H1 (cell line): Measurements from ENCODE around the gene PARD6B. TPM values are rescaled to one million over a fixed set of nuclear protein-coding genes. Genes with fewer than 3 reads are reported as not detected.

Experiments
- CTCF ChIA-PET: fragments of 300-600 bp; sonication (Branson Sonifier 250); formaldehyde crosslinking; loops from one replicate; lab custom pipeline; 2021; ENCODE audit not compliant: partially characterized antibody; lab: Charles Lee
- POLR2A ChIA-PET: fragments of 300-600 bp; sonication (Branson Sonifier 250); formaldehyde crosslinking; loops from one replicate; lab custom pipeline; 2021; ENCODE audit warnings: inconsistent platforms; ENCODE audit not compliant: partially characterized antibody; lab: Charles Lee
- DNase-seq, 2 experiments: peaks; one replicate each; pipeline versions ENCODE4 v3.0.0 to v3.0.0-alpha.2; 2010 to 2022; ENCODE audit warnings: low spot score in 2 of 2, low read depth in 1 of 2, mixed read lengths in 1 of 2
- FAIRE-seq: peaks from 2 replicates; lab custom pipeline; 2011; peaks lifted over from hg19 to GRCh38; lab: Jason Lieb, UNC
- H2AFZ ChIP-seq: 2 replicates; pipeline ENCODE4 v1.8.1; 2012; ENCODE audit warnings: low read length, inconsistent platforms
- H2AK5ac ChIP-seq: 2 replicates; pipeline ENCODE4 v1.6.1; 2013; ENCODE audit warnings: low read depth, low read length
- H2BK120ac ChIP-seq: replicated peaks from 2 replicates; pipeline ENCODE3; 2013; ENCODE audit warnings: low read depth, low read length, inconsistent platforms
- H2BK12ac ChIP-seq: 2 replicates; pipeline ENCODE4 v1.6.1; 2013; ENCODE audit warnings: low read depth, low read length
- H2BK15ac ChIP-seq: 2 replicates; pipeline ENCODE4 v1.6.1; 2013; ENCODE audit warnings: low read length
- H2BK20ac ChIP-seq: 2 replicates; pipeline ENCODE4 v1.6.1; 2013; ENCODE audit warnings: low read length
- H2BK5ac ChIP-seq: 2 replicates; pipeline ENCODE4 v1.6.1; 2013; ENCODE audit warnings: low read depth, low read length
- H3K14ac ChIP-seq: 2 replicates; pipeline ENCODE4 v1.6.1; 2013; ENCODE audit warnings: inconsistent platforms; ENCODE audit not compliant: insufficient read length
- H3K18ac ChIP-seq: 2 replicates; pipeline ENCODE4 v1.6.1; 2013; ENCODE audit warnings: low read length; ENCODE audit errors: extremely low read depth
- H3K23ac ChIP-seq: 2 replicates; pipeline ENCODE4 v1.6.1; 2013; ENCODE audit warnings: inconsistent platforms; ENCODE audit not compliant: insufficient read length
- H3K23me2 ChIP-seq: 2 replicates; pipeline ENCODE4 v1.6.1; 2013; ENCODE audit warnings: low read depth, low read length
- H3K27ac ChIP-seq: 2 replicates; pipeline ENCODE4 v1.6.1; 2011; ENCODE audit warnings: low read depth, low read length, inconsistent platforms
- H3K27me3 ChIP-seq, 4 experiments: replicated peaks in 1 of 4; 1 replicate in 1 of 4; 2 replicates in 3 of 4; pipeline versions ENCODE4 v1.6.1 to v1.8.1; 2011 to 2013; ENCODE audit warnings: low read length in 3 of 4, mild to moderate bottlenecking in 3 of 4, inconsistent platforms in 2 of 4, mixed read lengths in 2 of 4, moderate library complexity in 1 of 4; ENCODE audit not compliant: control insufficient read depth in 3 of 4, insufficient read depth in 3 of 4; ENCODE audit errors: extremely low read depth in 1 of 4
- H3K36me3 ChIP-seq, 4 experiments: 2 replicates each; pipeline versions ENCODE4 v1.6.1 to v1.8.1; 2011 to 2013; ENCODE audit warnings: mild to moderate bottlenecking in 4 of 4, low read length in 3 of 4, moderate library complexity in 2 of 4, control low read depth in 1 of 4, inconsistent platforms in 1 of 4; ENCODE audit not compliant: insufficient read depth in 4 of 4, control insufficient read depth in 2 of 4
- H3K4ac ChIP-seq: replicated peaks from 2 replicates; pipeline ENCODE3; 2013; ENCODE audit warnings: low read length, low read depth, mixed read lengths, inconsistent platforms; ENCODE audit not compliant: insufficient read length
- H3K4me1 ChIP-seq, 4 experiments: replicated peaks in 1 of 4; 1 replicate in 1 of 4; 2 replicates in 3 of 4; pipeline versions ENCODE4 v1.6.1 to v1.8.1; 2011 to 2013; ENCODE audit warnings: low read length in 3 of 4, inconsistent platforms in 2 of 4, mixed read lengths in 1 of 4; ENCODE audit not compliant: insufficient read depth in 4 of 4, control insufficient read depth in 3 of 4
- H3K4me2 ChIP-seq, 2 experiments: 2 replicates each; pipeline versions ENCODE4 v1.6.1 to v1.8.1; 2011 to 2013; ENCODE audit warnings: low read depth in 2 of 2, low read length in 2 of 2, control low read depth in 1 of 2, inconsistent platforms in 1 of 2, mild to moderate bottlenecking in 1 of 2; ENCODE audit not compliant: insufficient read depth in 1 of 2
- H3K4me3 ChIP-seq, 4 experiments: fragments of 200-600, 300-600 bp in 1 of 4; sonication (generic), shearing (Covaris generic), sonication (Bioruptor Twin) in 1 of 4; 2 replicates each; pipeline versions ENCODE4 v1.5.1 to v1.8.1; 2011 to 2016; ENCODE audit warnings: low read length in 4 of 4, low read depth in 3 of 4, control low read depth in 2 of 4, inconsistent platforms in 2 of 4, mild to moderate bottlenecking in 2 of 4, mixed read lengths in 1 of 4, moderate library complexity in 1 of 4; ENCODE audit not compliant: insufficient read depth in 2 of 4; ENCODE audit errors: extremely low read depth in 1 of 4
- H3K56ac ChIP-seq: replicated peaks from 2 replicates; pipeline ENCODE3; 2013; ENCODE audit warnings: low read depth, mild to moderate bottlenecking, mixed read lengths, low read length, inconsistent platforms; ENCODE audit not compliant: insufficient read length
- H3K79me1 ChIP-seq: 2 replicates; pipeline ENCODE4 v1.6.1; 2013; ENCODE audit warnings: low read depth, low read length, control low read depth
- H3K79me2 ChIP-seq, 2 experiments: 2 replicates each; pipeline versions ENCODE4 v1.6.1 to v1.8.1; 2012 to 2013; ENCODE audit warnings: low read length in 2 of 2, mild to moderate bottlenecking in 2 of 2, inconsistent platforms in 1 of 2; ENCODE audit not compliant: insufficient read depth in 2 of 2, control insufficient read depth in 1 of 2
- H3K9ac ChIP-seq, 4 experiments: replicated peaks in 1 of 4; 1 replicate in 1 of 4; 2 replicates in 3 of 4; pipeline versions ENCODE4 v1.6.1 to v1.8.1; 2011 to 2013; ENCODE audit warnings: low read depth in 3 of 4, low read length in 3 of 4, control low read depth in 2 of 4, mild to moderate bottlenecking in 2 of 4, moderate library complexity in 2 of 4, inconsistent platforms in 1 of 4; ENCODE audit errors: extremely low read depth in 1 of 4
- H3K9me3 ChIP-seq, 2 experiments: 2 replicates each; pipeline versions ENCODE4 v1.6.1 to v1.8.1; 2012 to 2013; ENCODE audit warnings: mild to moderate bottlenecking in 2 of 2, moderate library complexity in 2 of 2, control low read depth in 1 of 2, inconsistent platforms in 1 of 2, low read depth in 1 of 2, low read length in 1 of 2, mixed read lengths in 1 of 2; ENCODE audit not compliant: insufficient read depth in 2 of 2
- H4K20me1 ChIP-seq, 2 experiments: replicated peaks in 1 of 2; 2 replicates each; pipeline versions ENCODE3 to v1.8.1; 2011 to 2013; ENCODE audit warnings: inconsistent platforms in 2 of 2, low read length in 2 of 2, mild to moderate bottlenecking in 1 of 2; ENCODE audit not compliant: insufficient read depth in 2 of 2, control insufficient read depth in 1 of 2
- H4K5ac ChIP-seq: 2 replicates; pipeline ENCODE4 v1.6.1; 2013; ENCODE audit warnings: low read length, low read depth, mixed read lengths, inconsistent platforms; ENCODE audit not compliant: insufficient read length
- H4K8ac ChIP-seq: 2 replicates; pipeline ENCODE4 v1.8.0; 2013; ENCODE audit warnings: mild to moderate bottlenecking, moderate library complexity, low read length, inconsistent platforms; ENCODE audit not compliant: insufficient read depth; ENCODE audit errors: extremely low read depth
- H4K91ac ChIP-seq: replicated peaks from 2 replicates; pipeline ENCODE3; 2013; ENCODE audit warnings: low read length, mixed read lengths, inconsistent platforms; ENCODE audit not compliant: insufficient read length
- BCL11A ChIP-seq, 2 experiments: IDR thresholded peaks; one replicate each; pipeline ENCODE4 v1.6.1; 2011; ENCODE audit warnings: low read depth in 2 of 2, low read length in 2 of 2, mild to moderate bottlenecking in 2 of 2
- CBX5 ChIP-seq: fragments of 300-800, 300-1000 bp; sonication (generic); IDR thresholded peaks from 2 replicates; pipeline ENCODE4 v1.7.1; 2016; ENCODE audit warnings: antibody characterized with exemption, low read length, low read depth
- CTBP2 ChIP-seq: IDR thresholded peaks from 2 replicates; pipeline ENCODE4 v1.7.0; 2011; ENCODE audit warnings: borderline replicate concordance, mild to moderate bottlenecking, moderate library complexity, mixed read lengths, low read length; ENCODE audit not compliant: insufficient read depth, insufficient read length
- JUND ChIP-seq: IDR thresholded peaks from 2 replicates; pipeline ENCODE4 v1.6.1; 2011; ENCODE audit warnings: mild to moderate bottlenecking, improper control_type of control experiment, low read length
- NRF1 ChIP-seq: IDR thresholded peaks from 2 replicates; pipeline ENCODE4 v1.6.1; 2011; ENCODE audit warnings: mild to moderate bottlenecking, low read depth, low read length, improper control_type of control experiment
- PHF8 ChIP-seq: fragments of 200-600 bp; sonication (generic); conservative IDR thresholded peaks from 2 replicates; pipeline ENCODE4 v1.7.1; 2012; ENCODE audit warnings: low read depth, mild to moderate bottlenecking, inconsistent platforms, low read length, moderate library complexity
- POU5F1 ChIP-seq: IDR thresholded peaks from 2 replicates; pipeline ENCODE4 v1.6.1; 2011; ENCODE audit warnings: low read depth, mild to moderate bottlenecking, low read length, moderate library complexity
- SAP30 ChIP-seq: fragments of 300-600 bp; sonication (generic); IDR thresholded peaks from 2 replicates; pipeline ENCODE4 v1.7.1; 2012; ENCODE audit warnings: low read length, moderate library complexity, mild to moderate bottlenecking, inconsistent platforms; ENCODE audit not compliant: insufficient read depth, insufficient replicate concordance
- SIRT6 ChIP-seq: IDR thresholded peaks from one replicate; pipeline ENCODE4 v1.7.1; 2012; ENCODE audit warnings: low read length, inconsistent platforms
- SRF ChIP-seq: IDR thresholded peaks from 2 replicates; pipeline ENCODE4 v1.6.1; 2011; ENCODE audit warnings: mild to moderate bottlenecking, low read depth, low read length, moderate library complexity
- SUZ12 ChIP-seq: fragments of 200-600 bp; sonication (generic); IDR thresholded peaks from 2 replicates; pipeline ENCODE4 v1.6.1; 2012; ENCODE audit warnings: mild to moderate bottlenecking, inconsistent platforms, low read length, moderate library complexity, mixed read lengths
- YY1 ChIP-seq: IDR thresholded peaks from 2 replicates; pipeline ENCODE4 v1.6.1; 2011; ENCODE audit warnings: low read depth, mild to moderate bottlenecking, low read length
- WGBS, 2 experiments: shearing (Covaris generic) in 1 of 2; methylation state at CpG; one replicate each; pipeline versions ENCODE4 v1.1.6 to v1.1.7; 2013 to 2015; ENCODE audit warnings: low lambda C conversion rate in 2 of 2, mixed read lengths in 2 of 2, inconsistent platforms in 1 of 2, low coverage in 1 of 2, missing lambda C conversion rate in 1 of 2; ENCODE audit not compliant: insufficient replicate concordance in 2 of 2, insufficient coverage in 1 of 2, insufficient read length in 1 of 2; ENCODE audit errors: extremely low coverage in 1 of 2, missing lambda C conversion rate in 1 of 2; 5-methylcytosine and 5-hydroxymethylcytosine counted together
- polyA plus RNA-seq, 7 experiments: library from polyadenylated mRNA; depleted of rRNA in 3 of 7; stranded (reverse) in 5 of 7; unstranded in 2 of 7; fragments of >200 nt in 5 of 7; fragments of 200-250 nt in 2 of 7; gene quantifications; 1 replicate in 5 of 7; 2 replicates in 1 of 7; 4 replicates in 1 of 7; pipeline versions ENCODE4 v1.2.1 to v1.2.3, GENCODE V29; 2011 to 2013; ENCODE audit warnings: missing spikeins in 2 of 7, mixed read lengths in 2 of 7
- total RNA-seq: library from RNA; stranded (reverse); fragmentation: NEBNext Ultra II Directional; extraction: Animal tissue kit (Norgen Biotek cat#: 25700); gene quantifications from 2 replicates; pipeline ENCODE4 v1.2.1, GENCODE V29; 2021
- TF ChIP-seq, protein P1 (sequence below): IDR thresholded peaks from 2 replicates; pipeline ENCODE4 v1.6.1; 2012; ENCODE audit warnings: low read length, inconsistent platforms

The PARD6B gene
- total and polyA plus RNA-seq, 2 of the 8 experiments (the other 6 are each of a cell fraction or from before 2014, with no cell fraction given), result 5.2 to 34.1 TPM

- no peak overlapping the region for H3K14ac ChIP-seq
- no peak overlapping the region for H2AFZ ChIP-seq
- no peak overlapping the region for H3K56ac ChIP-seq
- H2BK5ac ChIP-seq, result no peak overlapping the region
- H3K23ac ChIP-seq, result no peak overlapping the region
- no peak overlapping the region for H2AK5ac ChIP-seq
- H3K27ac ChIP-seq, result no peak overlapping the region
- H4K5ac ChIP-seq, result no peak overlapping the region
- no peak overlapping the region for H4K8ac ChIP-seq
- peaks cover 0 to 6% (median 4%) of the 10 kb centered on the region in 4 experiments; a peak in 4 of 7 replicates for H3K4me1 ChIP-seq
- H3K23me2 ChIP-seq, result no peaks in the 10 kb centered on the region; the same call in 1 of the 2 replicates
- no peaks in the 10 kb centered on the region for H3K27me3 ChIP-seq
- no peak overlapping the region for H3K18ac ChIP-seq
- 98% methylated on average over 5 of the region's 5 CpGs; no CpG with 5 or more reads in 1 of the 2 experiments for WGBS, 2 experiments
- no peak overlapping the region for H3K4ac ChIP-seq
- no peak overlapping the region for H2BK15ac ChIP-seq
- H2BK20ac ChIP-seq, result no peak overlapping the region
- H4K20me1 ChIP-seq, result no peaks in the 10 kb centered on the region
- CTCF ChIA-PET, result interaction anchor here (0.7 to 8.9 kb wide), 7 partner anchors 16 to 327 kb away, joined by 3 to 61 read pairs (median 3); no protein-coding TSS in a partner anchor
- POLR2A ChIA-PET, result interaction anchor here (1.1 kb wide), 1 partner anchor 29 kb away, joined by 3 read pairs; the partner anchor contains the start of gene RIPOR3
- DNase-seq, result no peak
- no peaks in the 10 kb centered on the region for H3K36me3 ChIP-seq
- H3K79me2 ChIP-seq, result no peaks in the 10 kb centered on the region
- H3K4me3 ChIP-seq, result no peak overlapping the region
- H3K4me2 ChIP-seq, result no peak overlapping the region
- FAIRE-seq, result no peak
- no peak overlapping the region for H2BK12ac ChIP-seq
- H4K91ac ChIP-seq, result no peak overlapping the region
- H2BK120ac ChIP-seq, result no peak overlapping the region
- no peaks in the 10 kb centered on the region for H3K9me3 ChIP-seq
- no peak overlapping the region for H3K9ac ChIP-seq
- H3K79me1 ChIP-seq, result no peaks in the 10 kb centered on the region
- no peak for TF ChIP-seq PHF8
- TF ChIP-seq SAP30, result no peak
- no peak for TF ChIP-seq POU5F1
- TF ChIP-seq SRF, result no peak
- no peak for TF ChIP-seq CTBP2
- no peak for TF ChIP-seq BCL11A (IDR thresholded peaks at IDR 0.05; ENCODE audit: low read depth in 2 of 2, low read length in 2 of 2)
- no peak for TF ChIP-seq JUND
- no peak for TF ChIP-seq YY1
- no peak for TF ChIP-seq CBX5
- TF ChIP-seq, protein P1, sequence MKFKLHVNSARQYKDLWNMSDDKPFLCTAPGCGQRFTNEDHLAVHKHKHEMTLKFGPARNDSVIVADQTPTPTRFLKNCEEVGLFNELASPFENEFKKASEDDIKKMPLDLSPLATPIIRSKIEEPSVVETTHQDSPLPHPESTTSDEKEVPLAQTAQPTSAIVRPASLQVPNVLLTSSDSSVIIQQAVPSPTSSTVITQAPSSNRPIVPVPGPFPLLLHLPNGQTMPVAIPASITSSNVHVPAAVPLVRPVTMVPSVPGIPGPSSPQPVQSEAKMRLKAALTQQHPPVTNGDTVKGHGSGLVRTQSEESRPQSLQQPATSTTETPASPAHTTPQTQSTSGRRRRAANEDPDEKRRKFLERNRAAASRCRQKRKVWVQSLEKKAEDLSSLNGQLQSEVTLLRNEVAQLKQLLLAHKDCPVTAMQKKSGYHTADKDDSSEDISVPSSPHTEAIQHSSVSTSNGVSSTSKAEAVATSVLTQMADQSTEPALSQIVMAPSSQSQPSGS, result no peak
- no peak for TF ChIP-seq SIRT6
- TF ChIP-seq NRF1, result no peak
- TF ChIP-seq SUZ12, result no peak
These were observed 11.4 kb upstream of the PARD6B start for GRCh38 chr20:50720026-50720425.
